Psoas muscle (tissue), 8 donors: ENCODE measurements around the gene PCDHGA9. TPM values are rescaled to one million over a fixed set of nuclear protein-coding genes. Genes with fewer than 3 reads are reported as not detected.
A peak's percentile ranks its signal among the peaks of the same experiment; 100 is the strongest.
"Not testable (repeated sequence)": the region's sequence is repeated elsewhere in the genome, so short reads cannot be mapped to it uniquely, and the experiment has no call there.

ENCODE experiments used
- ATAC-seq, 4 donors: fragments of 200-7000 bp; cut with Tn5 transposase; one replicate each; pipeline ENCODE4 v1.9.1; 2020; ENCODE audit warnings: moderate library complexity in 3 of 4, mild to moderate bottlenecking in 2 of 4
- DNase-seq, 2 donors: peaks; one replicate each; pipeline ENCODE4 v3.0.0-alpha.2; 2020
- H3K27ac ChIP-seq: fragments of 200-600 bp; one replicate; pipeline ENCODE4 v1.8.0; 2022
- H3K27me3 ChIP-seq, 3 donors: fragments of 200-600 bp in 1 of 3; one replicate each; pipeline versions ENCODE4 v1.6.1 to v1.8.0; 2013 to 2022; ENCODE audit warnings: low read length in 2 of 3, mild to moderate bottlenecking in 2 of 3, moderate library complexity in 1 of 3; ENCODE audit not compliant: insufficient read depth in 3 of 3
- H3K36me3 ChIP-seq, 2 donors: fragments of 200-600 bp in 1 of 2; one replicate each; pipeline versions ENCODE4 v1.6.1 to v1.8.0; 2013 to 2022; ENCODE audit warnings: low read depth in 1 of 2, mild to moderate bottlenecking in 1 of 2, moderate library complexity in 1 of 2; ENCODE audit not compliant: insufficient read depth in 1 of 2
- H3K4me1 ChIP-seq: fragments of 200-600 bp; one replicate; pipeline ENCODE4 v1.8.0; 2022
- H3K4me3 ChIP-seq: fragments of 200-600 bp; one replicate; pipeline ENCODE4 v1.8.0; 2022; ENCODE audit warnings: mild to moderate bottlenecking
- H3K9me3 ChIP-seq: fragments of 200-600 bp; one replicate; pipeline ENCODE4 v1.8.0; 2022
- CTCF ChIP-seq: fragments of 200-600 bp; IDR thresholded peaks from one replicate; pipeline ENCODE4 v1.8.0; 2022; ENCODE audit warnings: antibody characterized with exemption
- WGBS, 3 donors: extraction: QIAGEN DNeasy Blood & Tissue Kit; methylation state at CpG; one replicate each; pipeline versions ENCODE4 v1.1.6 to v1.1.7; 2013; 5-methylcytosine and 5-hydroxymethylcytosine counted together
- intact Hi-C, 2 donors: fragments of 100-400 bp; cut with DNase I; formaldehyde crosslinking; loops; one replicate each; pipeline versions ENCODE4 v1.11.0 to v1.14.2; 2022
- polyA plus RNA-seq, 3 donors: library from polyadenylated mRNA; stranded (reverse); fragments of 200-250 nt; gene quantifications; one replicate each; pipeline ENCODE4 v1.2.3, GENCODE V29; 2013
- total RNA-seq, 4 donors: library from RNA; stranded (reverse); fragmentation: NEBNext Ultra II Directional in 2 of 4; extraction: Animal tissue kit (Norgen Biotek cat#: 25700) in 2 of 4; gene quantifications; one replicate each; pipeline versions ENCODE4 v1.2.1 to v1.2.4, GENCODE V29; 2021 to 2023
- donor health status: healthy with polysubstance abuse.
- donor health status: DM: no; HTN: no; CAD: no; lungs with moderate emphysema.
- donor health status: Bipolar disorder and iron deficiency.
- donor health status: healthy.
- donor health status: DM: yes; HTN: yes; CAD: no.
- donor health status: DM: no; HTN: no; CAD: no.
- donor health status: DM: no; HTN: no; CAD: no.
- donor health status: DM: yes; HTN: yes; CAD: no.

PCDHGA9 gene
- total and polyA plus RNA-seq, 7 donors = 0.11 to 3.5 (median 1.5) TPM

- no peaks in the 10 kb centered on the region for H3K36me3 ChIP-seq
- ATAC-seq (peak; percentile 18 to 29 (median 22)), DNase-seq (no peak)
- no peak overlapping the region for H3K27ac ChIP-seq
- WGBS, 3 donors = 27 to 29% (median 29%) methylated on average over 25 of the region's 25 CpGs
- no peaks in the 10 kb centered on the region for H3K4me1 ChIP-seq
- peak overlapping the region; percentile 60 for H3K4me3 ChIP-seq
- intact Hi-C loops = no loop called here
- H3K9me3 ChIP-seq = peaks cover 7% of the 10 kb centered on the region
- H3K27me3 ChIP-seq = peaks cover 0 to 28% (median 0%) of the 10 kb centered on the region in 3 donors
- no peak for TF ChIP-seq CTCF
Measured at GRCh38 chr5:141413540-141414069, 11.0 kb downstream of the PCDHGA9 start.

- WGBS, 3 donors = 43 to 53% (median 47%) methylated on average over 38 to 46 of the region's 46 CpGs
- not testable (repeated sequence) for ATAC-seq, H3K27ac ChIP-seq, H3K4me1 ChIP-seq, H3K9me3 ChIP-seq, H3K36me3 ChIP-seq, DNase-seq
- peaks cover 0 to 27% (median 3%) of the 10 kb centered on the region in 3 donors for H3K27me3 ChIP-seq
- peak overlapping the region; percentile 8 for H3K4me3 ChIP-seq
- intact Hi-C loops = loop anchor here (5.0 kb wide), 2 partner anchors 143 to 148 kb away; no protein-coding TSS in a partner anchor
Measured at GRCh38 chr5:141414548-141415274, 12.1 kb downstream of the PCDHGA9 start.

- intact Hi-C loops = loop anchor here (5.0 kb wide), 2 partner anchors 142 to 147 kb away; no protein-coding TSS in a partner anchor
- Histone ChIP-seq H3K4me3 (peak overlapping the region; percentile 8), H3K27me3 (peaks cover 0 to 31% (median 4%) of the 10 kb centered on the region in 3 donors)
- not testable (repeated sequence) for DNase-seq, H3K36me3 ChIP-seq, H3K27ac ChIP-seq, H3K4me1 ChIP-seq, ATAC-seq, H3K9me3 ChIP-seq
- 31 to 44% (median 38%) methylated on average over 24 of the region's 24 CpGs for whole genome bisulfite sequencing, 3 donors
Measured at GRCh38 chr5:141415275-141415618, 12.7 kb downstream of the PCDHGA9 start.

GRCh38 chr5:141417494-141418172 is 15.1 kb downstream of the PCDHGA9 start, which contains the start of gene PCDHGB7:
PCDHGB7 (plus strand) TSS chr5:141417677; CDS start chr5:141417860, 183 bp downstream.
- intact Hi-C loops = loop anchor here (5.0 kb wide), 2 partner anchors 140 to 145 kb away; no protein-coding TSS in a partner anchor
- peak; percentile 85 to 88 (median 86) for ATAC-seq
- TF ChIP-seq CTCF = peak; percentile 77

GRCh38 chr5:141419074-141419880 is 16.7 kb downstream of the PCDHGA9 start:
- ATAC-seq = no peak
- no peak for DNase-seq
- H3K27me3 ChIP-seq = peaks cover 0 to 37% (median 6%) of the 10 kb centered on the region in 3 donors
- no peak overlapping the region for H3K27ac ChIP-seq
- intact Hi-C loops = loop anchor here (5.0 kb wide), 2 partner anchors 138 to 143 kb away; no protein-coding TSS in a partner anchor
- H3K36me3 ChIP-seq = no peaks in the 10 kb centered on the region
- H3K4me3 ChIP-seq = peak overlapping the region; percentile 66
- no peak for TF ChIP-seq CTCF
- H3K4me1 ChIP-seq = no peaks in the 10 kb centered on the region
- WGBS, 3 donors = 43 to 49% (median 44%) methylated on average over 74 of the region's 74 CpGs
- peaks cover 9% of the 10 kb centered on the region for H3K9me3 ChIP-seq

More at GRCh38 chr5:141417494-141418172, 15.1 kb downstream of the PCDHGA9 start, which contains the start of gene PCDHGB7:
- peak within 1 kb of the TSS; percentile 40 for H3K27ac ChIP-seq
- peak within 1 kb of the TSS; percentile 66 for H3K4me3 ChIP-seq
- 9 to 14% (median 12%) methylated on average over 36 to 47 of the region's 47 CpGs for WGBS, 3 donors
- DNase-seq = peak; percentile 80 to 86
- H3K4me1 ChIP-seq, H3K36me3 ChIP-seq, H3K9me3 ChIP-seq: not testable (repeated sequence)
- peaks cover 0 to 41% (median 4%) of the 10 kb centered on the region in 3 donors for H3K27me3 ChIP-seq
